Subcutaneous abdominal adipose tissue (tissue), 5 donors: ENCODE data around the gene ELP4.

Experiments
- H3K27ac ChIP-seq: one replicate; pipeline ENCODE4 v1.7.0; 2013; ENCODE audit warnings: low read depth, mild to moderate bottlenecking, inconsistent platforms, low read length, moderate library complexity
- H3K27me3 ChIP-seq, 5 donors: one replicate each; pipeline ENCODE4 v1.7.0; 2013; ENCODE audit warnings: low read length in 5 of 5, inconsistent platforms in 1 of 5; ENCODE audit not compliant: control insufficient read depth in 5 of 5, insufficient read depth in 4 of 5
- H3K36me3 ChIP-seq, 5 donors: one replicate each; pipeline ENCODE4 v1.7.0; 2013; ENCODE audit warnings: low read length in 5 of 5; ENCODE audit not compliant: control insufficient read depth in 5 of 5, insufficient read depth in 5 of 5
- H3K4me1 ChIP-seq, 5 donors: one replicate each; pipeline ENCODE4 v1.7.0; 2013; ENCODE audit warnings: low read length in 5 of 5, mild to moderate bottlenecking in 3 of 5, moderate library complexity in 1 of 5; ENCODE audit not compliant: control insufficient read depth in 5 of 5, insufficient read depth in 5 of 5
- H3K4me3 ChIP-seq, 5 donors: one replicate each; pipeline ENCODE4 v1.7.0; 2013; ENCODE audit warnings: low read length in 5 of 5, low read depth in 1 of 5
- H3K9ac ChIP-seq, 5 donors: one replicate each; pipeline ENCODE4 v1.7.0; 2013; ENCODE audit warnings: low read length in 5 of 5, mild to moderate bottlenecking in 4 of 5, moderate library complexity in 3 of 5
- H3K9me3 ChIP-seq, 5 donors: one replicate each; pipeline ENCODE4 v1.7.0; 2013; ENCODE audit warnings: low read length in 5 of 5; ENCODE audit not compliant: control insufficient read depth in 5 of 5
- donor health status: healthy.
- donor health status: healthy.
- donor health status: healthy.
- donor health status: healthy.
- donor health status: healthy.

ELP4 gene

GRCh38 chr11:31801298-31801702, 291.7 kb downstream of the ELP4 start:
- peaks cover 2 to 46% (median 41%) of the 10 kb centered on the region in 5 donors for H3K4me1 ChIP-seq
- no peak overlapping the region for H3K4me3 ChIP-seq
- no peak overlapping the region for H3K27ac ChIP-seq
- no peak overlapping the region for H3K9ac ChIP-seq
- H3K36me3 ChIP-seq, result no peaks in the 10 kb centered on the region
- peaks cover 0 to 4% (median 0%) of the 10 kb centered on the region in 5 donors for H3K9me3 ChIP-seq
- peaks cover 81 to 92% (median 89%) of the 10 kb centered on the region in 5 donors for H3K27me3 ChIP-seq

- Histone ChIP-seq H3K4me3 (no peak overlapping the region), H3K27me3 (peaks cover 84 to 95% (median 91%) of the 10 kb centered on the region in 5 donors), H3K27ac (no peak overlapping the region), H3K9me3 (peaks cover 0 to 4% (median 0%) of the 10 kb centered on the region in 5 donors), H3K36me3 (no peaks in the 10 kb centered on the region), H3K9ac (no peak overlapping the region), H3K4me1 (peaks cover 2 to 46% (median 40%) of the 10 kb centered on the region in 5 donors)
Observed at GRCh38 chr11:31802000-31802551, 292.5 kb downstream of the ELP4 start.

GRCh38 chr11:31802609-31802989, 293.0 kb downstream of the ELP4 start:
- peaks cover 2 to 44% (median 37%) of the 10 kb centered on the region in 5 donors for H3K4me1 ChIP-seq
- H3K4me3 ChIP-seq, result no peak overlapping the region
- no peak overlapping the region for H3K9ac ChIP-seq
- H3K36me3 ChIP-seq, result no peaks in the 10 kb centered on the region
- H3K27me3 ChIP-seq, result peaks cover 84 to 95% (median 91%) of the 10 kb centered on the region in 5 donors
- H3K9me3 ChIP-seq, result peaks cover 0 to 4% (median 0%) of the 10 kb centered on the region in 5 donors
- H3K27ac ChIP-seq, result no peak overlapping the region

- Histone ChIP-seq H3K9me3 (peaks cover 0 to 4% (median 0%) of the 10 kb centered on the region in 5 donors), H3K4me1 (peaks cover 2 to 41% (median 36%) of the 10 kb centered on the region in 5 donors), H3K9ac (no peak overlapping the region), H3K27ac (no peak overlapping the region), H3K27me3 (peaks cover 87 to 96% (median 91%) of the 10 kb centered on the region in 5 donors), H3K36me3 (no peaks in the 10 kb centered on the region), H3K4me3 (no peak overlapping the region)
Observed at GRCh38 chr11:31802990-31803812, 293.6 kb downstream of the ELP4 start.

DNA sequence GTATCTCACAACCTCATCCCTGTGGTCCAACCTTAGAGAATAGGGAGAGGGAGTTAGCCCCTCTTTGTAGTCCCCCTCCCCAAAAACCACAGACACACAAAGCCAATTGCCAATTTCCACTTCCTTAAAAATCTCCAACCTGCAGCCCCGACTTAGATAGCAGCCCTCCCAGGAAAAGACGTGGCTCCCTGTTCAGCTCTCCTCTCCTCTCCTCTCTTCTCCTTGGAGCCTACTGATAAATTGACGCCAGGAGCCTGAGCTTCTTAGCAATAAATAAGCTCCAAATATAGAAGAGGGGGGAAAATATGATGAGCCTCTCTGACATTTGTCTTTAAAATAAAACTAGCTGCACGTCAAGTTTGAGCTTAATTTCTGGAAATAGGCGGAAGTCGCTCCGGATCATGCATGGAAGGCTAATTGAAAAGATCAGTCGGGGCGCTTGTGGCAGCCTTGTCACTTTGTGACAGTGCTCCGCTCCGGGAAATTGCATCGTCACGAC, 294.3 kb downstream of the ELP4 start:
- Histone ChIP-seq H3K36me3 (no peaks in the 10 kb centered on the region), H3K4me1 (peaks cover 2 to 34% (median 30%) of the 10 kb centered on the region in 5 donors), H3K27ac (no peak overlapping the region), H3K9me3 (peaks cover 0 to 4% (median 0%) of the 10 kb centered on the region in 5 donors), H3K27me3 (peaks cover 87 to 96% (median 91%) of the 10 kb centered on the region in 5 donors), H3K4me3 (peak overlapping the region in 4 of 5 donors; percentile 34 to 50 (median 40)), H3K9ac (no peak overlapping the region)

- Histone ChIP-seq H3K9me3 (peaks cover 0 to 4% (median 0%) of the 10 kb centered on the region in 5 donors), H3K9ac (peak overlapping the region in 1 of 5 donors; percentile 23), H3K4me3 (peak overlapping the region; percentile 34 to 50 (median 44)), H3K4me1 (peaks cover 0 to 29% (median 24%) of the 10 kb centered on the region in 5 donors), H3K27ac (no peak overlapping the region), H3K36me3 (no peaks in the 10 kb centered on the region), H3K27me3 (peaks cover 82 to 96% (median 91%) of the 10 kb centered on the region in 5 donors)
Observed at GRCh38 chr11:31804312-31805036, 294.9 kb downstream of the ELP4 start.

GRCh38 chr11:31805037-31805628, 295.6 kb downstream of the ELP4 start:
- H3K27me3 ChIP-seq, result peaks cover 83 to 97% (median 91%) of the 10 kb centered on the region in 5 donors
- H3K9ac ChIP-seq, result peak overlapping the region in 1 of 5 donors; percentile 23
- peaks cover 0 to 35% (median 30%) of the 10 kb centered on the region in 5 donors for H3K4me1 ChIP-seq
- H3K9me3 ChIP-seq, result peaks cover 0 to 4% (median 0%) of the 10 kb centered on the region in 5 donors
- H3K27ac ChIP-seq, result no peak overlapping the region
- H3K36me3 ChIP-seq, result no peaks in the 10 kb centered on the region
- peak overlapping the region in 3 of 5 donors; percentile 34 to 50 (median 39) for H3K4me3 ChIP-seq

GRCh38 chr11:31805629-31806185, 296.1 kb downstream of the ELP4 start:
- no peak overlapping the region for H3K9ac ChIP-seq

More at GRCh38 chr11:31805629-31806185, 296.1 kb downstream of the ELP4 start:
- H3K27me3 ChIP-seq, result peaks cover 77 to 96% (median 87%) of the 10 kb centered on the region in 5 donors
- peaks cover 0 to 4% (median 0%) of the 10 kb centered on the region in 5 donors for H3K9me3 ChIP-seq
- H3K36me3 ChIP-seq, result no peaks in the 10 kb centered on the region
- peaks cover 0 to 41% (median 35%) of the 10 kb centered on the region in 5 donors for H3K4me1 ChIP-seq
- no peak overlapping the region for H3K27ac ChIP-seq
- H3K4me3 ChIP-seq, result no peak overlapping the region
